HCT116 (cell line): ENCODE measurements around the gene LMCD1. TPM values are rescaled to one million over a fixed set of nuclear protein-coding genes. Genes with fewer than 3 reads are reported as not detected.

Source experiments
- ATAC-seq: fragments of 200-7000 bp; cut with Tn5 transposase; 2 replicates; pipeline ENCODE4 v1.9.1; 2020; ENCODE audit warnings: mild to moderate bottlenecking, moderate library complexity
- BruUV-seq: library from RNA; stranded (reverse); fragments of 400-500 nt; replicated peaks from 2 replicates; lab custom pipeline; 2021; lab: Mats Ljungman, UMichigan
- CTCF ChIA-PET: fragments of 300-600 bp; sonication (Branson Sonifier 250); formaldehyde crosslinking; loops from one replicate; lab custom pipeline; 2021; ENCODE audit warnings: antibody characterized with exemption; lab: Charles Lee
- POLR2A ChIA-PET: fragments of 300-600, 350-600 bp; sonication (Branson Sonifier 250); formaldehyde crosslinking; loops from one replicate; lab custom pipeline; 2021; ENCODE audit warnings: antibody characterized with exemption; lab: Charles Lee
- RAD21 ChIA-PET, 2 experiments: fragments of 300-600 bp; sonication (Branson Sonifier 250); formaldehyde crosslinking; loops; one replicate each; lab custom pipeline; 2023; ENCODE audit warnings: low total read pairs in 2 of 2; ENCODE audit not compliant: uncharacterized antibody in 2 of 2, unreplicated experiment in 2 of 2, low non-redundant PET in 1 of 2; lab: Charles Lee
- DNase-seq: peaks from one replicate; pipeline ENCODE4 v3.0.0-alpha.2; 2010; ENCODE audit warnings: low read depth, low spot score
- H2AFZ ChIP-seq: fragments of 200-600 bp; shearing (Covaris generic), sonication (generic); 2 replicates; pipeline ENCODE4 v1.6.1; 2017; ENCODE audit warnings: low read depth, mixed run types, mixed read lengths, antibody characterized with exemption, low read length; ENCODE audit not compliant: poor library complexity, severe bottlenecking
- H3K27ac ChIP-seq: 2 replicates; pipeline ENCODE4 v1.5.1; 2012; ENCODE audit warnings: low read depth, low read length
- H3K27me3 ChIP-seq: fragments of 200-600 bp; sonication (generic); 2 replicates; pipeline ENCODE4 v1.6.1; 2016; ENCODE audit warnings: mixed run types, low read length, mixed read lengths; ENCODE audit not compliant: insufficient read depth
- H3K36me3 ChIP-seq, 2 experiments: fragments of 200-500 bp in 1 of 2; fragments of 200-600 bp in 1 of 2; sonication (Bioruptor generic) in 1 of 2; sonication (generic) in 1 of 2; 2 replicates each; pipeline versions ENCODE4 v1.5.1 to v1.6.1; 2014 to 2016; ENCODE audit warnings: low read length in 2 of 2, inconsistent platforms in 1 of 2, mixed read lengths in 1 of 2, mixed run types in 1 of 2; ENCODE audit not compliant: insufficient read depth in 2 of 2, control insufficient read depth in 1 of 2
- H3K4me1 ChIP-seq, 2 experiments: fragments of 200-600 bp in 1 of 2; sonication (generic) in 1 of 2; 2 replicates each; pipeline versions ENCODE4 v1.5.1 to v1.6.1; 2012 to 2017; ENCODE audit warnings: low read length in 2 of 2, inconsistent platforms in 1 of 2, mild to moderate bottlenecking in 1 of 2, mixed read lengths in 1 of 2, mixed run types in 1 of 2, moderate library complexity in 1 of 2; ENCODE audit not compliant: insufficient read depth in 2 of 2, control insufficient read depth in 1 of 2
- H3K4me2 ChIP-seq: fragments of 200-600 bp; sonication (generic); 2 replicates; pipeline ENCODE4 v1.6.1; 2017; ENCODE audit warnings: mixed run types, low read length, mixed read lengths
- H3K4me3 ChIP-seq, 2 experiments: fragments of 200-600 bp in 1 of 2; sonication (generic) in 1 of 2; replicated peaks in 1 of 2; 2 replicates each; pipeline ENCODE4 v1.5.1; 2011 to 2016; ENCODE audit warnings: low read length in 2 of 2, control low read depth in 1 of 2, low read depth in 1 of 2, mild to moderate bottlenecking in 1 of 2, mixed read lengths in 1 of 2, mixed run types in 1 of 2
- H3K79me2 ChIP-seq: fragments of 200-600 bp; sonication (generic); 2 replicates; pipeline ENCODE4 v1.6.1; 2017; ENCODE audit warnings: mild to moderate bottlenecking, mixed run types, low read length, moderate library complexity, mixed read lengths; ENCODE audit not compliant: insufficient read depth
- H3K9ac ChIP-seq: fragments of 200-600 bp; sonication (generic); 2 replicates; pipeline ENCODE4 v1.6.1; 2016; ENCODE audit warnings: low read length, mixed read lengths
- H3K9me2 ChIP-seq: fragments of 200-600 bp; sonication (generic), shearing (Covaris generic); 2 replicates; pipeline ENCODE4 v1.6.1; 2017; ENCODE audit warnings: mixed run types, mild to moderate bottlenecking, moderate library complexity; ENCODE audit not compliant: insufficient read depth
- H3K9me3 ChIP-seq, 2 experiments: fragments of 200-500 bp in 1 of 2; fragments of 200-600 bp in 1 of 2; sonication (Bioruptor generic) in 1 of 2; sonication (generic) in 1 of 2; 2 replicates each; pipeline ENCODE4 v1.6.1; 2014 to 2017; ENCODE audit warnings: low read length in 2 of 2, mixed read lengths in 2 of 2, inconsistent platforms in 1 of 2, low read depth in 1 of 2, mild to moderate bottlenecking in 1 of 2, mixed run types in 1 of 2, moderate library complexity in 1 of 2; ENCODE audit not compliant: control insufficient read depth in 1 of 2, insufficient read depth in 1 of 2
- H4K20me1 ChIP-seq: fragments of 200-600 bp; sonication (generic), shearing (Covaris generic); 2 replicates; pipeline ENCODE4 v1.6.1; 2017; ENCODE audit warnings: mixed run types, mild to moderate bottlenecking, moderate library complexity; ENCODE audit not compliant: insufficient read depth
- CEBPB ChIP-seq: IDR thresholded peaks from 2 replicates; pipeline ENCODE4 v1.6.1; 2012; ENCODE audit warnings: low read depth
- ELF1 ChIP-seq: IDR thresholded peaks from 2 replicates; pipeline ENCODE4 v1.6.1; 2012; ENCODE audit warnings: low read depth, borderline replicate concordance
- EZH2 ChIP-seq: fragments of 200-600 bp; sonication (generic); IDR thresholded peaks from 2 replicates; pipeline ENCODE4 v1.6.1; 2017; ENCODE audit warnings: antibody characterized with exemption, mixed run types
- EZH2phosphoT487 ChIP-seq: fragments of 200-600 bp; IDR thresholded peaks from 2 replicates; pipeline ENCODE4 v1.6.1; 2018; ENCODE audit warnings: antibody characterized with exemption, borderline replicate concordance
- FOSL1 ChIP-seq: IDR thresholded peaks from 2 replicates; pipeline ENCODE4 v1.6.1; 2012; ENCODE audit warnings: low read depth
- POLR2A ChIP-seq: IDR thresholded peaks from 2 replicates; pipeline ENCODE4 v1.7.0; 2011; ENCODE audit warnings: borderline replicate concordance; ENCODE audit not compliant: insufficient read depth, insufficient read length; ENCODE audit errors: extremely low read depth
- RAD21 ChIP-seq: IDR thresholded peaks from 2 replicates; pipeline ENCODE4 v1.6.1; 2012; ENCODE audit warnings: low read depth, mild to moderate bottlenecking
- SIN3A ChIP-seq: IDR thresholded peaks from 2 replicates; pipeline ENCODE4 v1.6.1; 2012; ENCODE audit warnings: low read depth
- TCF7L2 ChIP-seq: IDR thresholded peaks from 2 replicates; pipeline ENCODE4 v1.7.0; 2011; ENCODE audit warnings: borderline replicate concordance, inconsistent platforms; ENCODE audit not compliant: insufficient read depth, insufficient read length; ENCODE audit errors: extremely low read depth
- YY1 ChIP-seq: IDR thresholded peaks from 2 replicates; pipeline ENCODE4 v1.6.1; 2011; ENCODE audit warnings: low read length, low read depth, moderate library complexity, mild to moderate bottlenecking; ENCODE audit not compliant: insufficient replicate concordance; ENCODE audit errors: extremely low read depth
- ZFX ChIP-seq: fragments of 450-650 bp; IDR thresholded peaks from 2 replicates; pipeline ENCODE4 v1.6.1; 2017
- ZNF274 ChIP-seq: fragments of 200-500 bp; sonication (Bioruptor generic); IDR thresholded peaks from 2 replicates; pipeline ENCODE4 v1.6.1; 2014; ENCODE audit warnings: mild to moderate bottlenecking, low read depth, low read length, inconsistent platforms
- intact Hi-C: fragments of 100-400 bp; cut with micrococcal nuclease; formaldehyde crosslinking; loops from 2 replicates; pipeline ENCODE4 v1.10.0; 2022
- total RNA-seq: library from RNA; stranded (reverse); gene quantifications from one replicate; pipeline ENCODE4 v1.2.1, GENCODE V29; 2021; ENCODE audit not compliant: unreplicated experiment
- TF ChIP-seq, protein P1 (sequence below): IDR thresholded peaks from 2 replicates; pipeline ENCODE4 v1.6.1; 2011; ENCODE audit warnings: mild to moderate bottlenecking, low read length, moderate library complexity; ENCODE audit not compliant: insufficient replicate concordance; ENCODE audit errors: extremely low read depth

LMCD1 gene
- total RNA-seq, 1 experiment from 2014 or later, result 4.6 TPM

DNA sequence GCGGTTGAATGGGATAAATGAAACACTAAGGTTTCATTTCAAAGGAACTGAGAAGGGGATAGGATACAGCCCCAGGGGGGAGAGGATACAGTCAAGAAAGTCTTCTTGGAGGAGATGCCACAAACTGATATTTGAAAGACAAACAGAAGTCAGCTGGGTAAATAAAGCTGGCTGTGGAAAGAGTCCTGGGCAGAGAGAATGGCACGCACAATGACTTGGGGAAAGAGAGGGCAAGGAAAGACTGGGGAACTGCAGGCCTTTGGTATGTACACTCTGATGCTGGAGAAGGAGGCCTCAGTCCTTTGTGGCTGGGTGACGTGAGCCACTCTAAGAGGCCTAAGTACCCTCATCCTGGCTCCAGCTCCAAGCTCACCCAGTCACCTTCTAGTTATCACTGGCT is 45.2 kb upstream of the LMCD1 start:
- Histone ChIP-seq H3K36me3 (no peaks in the 10 kb centered on the region), H3K27me3 (no peaks in the 10 kb centered on the region; the same call in 1 of the 2 replicates), H3K9me2 (no peaks in the 10 kb centered on the region), H4K20me1 (no peaks in the 10 kb centered on the region), H3K4me3 (no peak overlapping the region), H3K9ac (no peak overlapping the region), H2AFZ (no peak overlapping the region), H3K27ac (no peak overlapping the region), H3K4me1 (no peaks in the 10 kb centered on the region), H3K4me2 (no peak overlapping the region), H3K9me3 (no peaks in the 10 kb centered on the region), H3K79me2 (no peaks in the 10 kb centered on the region)
- ATAC-seq, result no peak
- RAD21 ChIA-PET, result no interaction called here
- intact Hi-C loops, result no loop called here
- TF ChIP-seq ZNF274 (no peak), YY1 (no peak), EZH2 (no peak)
- POLR2A ChIA-PET, result no interaction called here
- BruUV-seq, result no TSS peak
- CTCF ChIA-PET, result interaction anchor here (1.4 kb wide), 1 partner anchor 14 kb away, joined by 3 read pairs; no protein-coding TSS in a partner anchor
- DNase-seq, result no peak

DNA sequence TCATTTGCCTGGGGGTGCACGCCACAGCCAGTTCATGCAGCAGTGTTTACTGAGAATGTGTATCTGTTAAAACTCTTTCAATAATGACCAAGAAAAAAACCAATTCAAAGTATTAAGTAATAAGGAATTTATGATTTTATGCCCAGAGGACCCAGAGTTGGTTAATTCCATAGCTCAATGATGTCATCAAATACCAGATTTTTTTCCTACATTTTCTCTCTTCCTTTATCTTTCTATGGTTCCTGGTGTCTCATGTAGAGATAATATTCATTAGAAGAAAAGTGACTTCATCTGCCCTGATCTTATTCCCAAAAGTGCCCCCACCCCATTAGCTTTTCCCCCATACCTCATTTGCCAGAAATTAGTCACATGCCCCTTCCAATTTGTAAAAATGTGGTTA is 44.6 kb upstream of the LMCD1 start:
- TF ChIP-seq FOSL1 (no peak), EZH2phosphoT487 (no peak), POLR2A (no peak), TCF7L2 (no peak), ELF1 (no peak), ZFX (no peak), RAD21 (no peak), CEBPB (no peak), SIN3A (no peak)
- TF ChIP-seq, protein P1, sequence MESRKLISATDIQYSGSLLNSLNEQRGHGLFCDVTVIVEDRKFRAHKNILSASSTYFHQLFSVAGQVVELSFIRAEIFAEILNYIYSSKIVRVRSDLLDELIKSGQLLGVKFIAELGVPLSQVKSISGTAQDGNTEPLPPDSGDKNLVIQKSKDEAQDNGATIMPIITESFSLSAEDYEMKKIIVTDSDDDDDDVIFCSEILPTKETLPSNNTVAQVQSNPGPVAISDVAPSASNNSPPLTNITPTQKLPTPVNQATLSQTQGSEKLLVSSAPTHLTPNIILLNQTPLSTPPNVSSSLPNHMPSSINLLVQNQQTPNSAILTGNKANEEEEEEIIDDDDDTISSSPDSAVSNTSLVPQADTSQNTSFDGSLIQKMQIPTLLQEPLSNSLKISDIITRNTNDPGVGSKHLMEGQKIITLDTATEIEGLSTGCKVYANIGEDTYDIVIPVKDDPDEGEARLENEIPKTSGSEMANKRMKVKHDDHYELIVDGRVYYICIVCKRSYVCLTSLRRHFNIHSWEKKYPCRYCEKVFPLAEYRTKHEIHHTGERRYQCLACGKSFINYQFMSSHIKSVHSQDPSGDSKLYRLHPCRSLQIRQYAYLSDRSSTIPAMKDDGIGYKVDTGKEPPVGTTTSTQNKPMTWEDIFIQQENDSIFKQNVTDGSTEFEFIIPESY, result no peak

More for the DNA sequence above, 44.6 kb upstream of the LMCD1 start:
- Histone ChIP-seq H3K27ac (no peak overlapping the region), H3K4me1 (no peaks in the 10 kb centered on the region), H3K36me3 (no peaks in the 10 kb centered on the region), H3K9ac (no peak overlapping the region), H2AFZ (no peak overlapping the region), H4K20me1 (no peaks in the 10 kb centered on the region), H3K9me2 (no peaks in the 10 kb centered on the region), H3K4me2 (no peak overlapping the region), H3K27me3 (no peaks in the 10 kb centered on the region; the same call in 1 of the 2 replicates), H3K79me2 (no peaks in the 10 kb centered on the region), H3K4me3 (no peak overlapping the region), H3K9me3 (no peaks in the 10 kb centered on the region)
- ChIA-PET RAD21 (no interaction called here), POLR2A (no interaction called here), CTCF (no interaction called here)
- ATAC-seq (no peak), DNase-seq (no peak)
- BruUV-seq, result no TSS peak
- intact Hi-C loops, result no loop called here
